NCI-H748 (cell line): ENCODE results near the gene LRBA.
"Not testable (repeated sequence)": the region's sequence is repeated elsewhere in the genome, so short reads cannot be mapped to it uniquely, and the experiment has no call there.

ENCODE experiments used
- DNase-seq: peaks from one replicate; lab custom pipeline; 2025; ENCODE audit not compliant: unreplicated experiment; lab: John Stamatoyannopoulos, UW

The LRBA gene

GRCh38 chr4:150390531-150390910, 624.6 kb downstream of the LRBA start:
- DNase-seq: no peak

GRCh38 chr4:150389896-150390530, 625.1 kb downstream of the LRBA start:
- DNase-seq: no peak

GRCh38 chr4:150387981-150388380, 627.1 kb downstream of the LRBA start:
- no peak for DNase-seq

GRCh38 chr4:150386415-150386814, 628.7 kb downstream of the LRBA start:
- DNase-seq: not testable (repeated sequence)

- DNase-seq: no peak
Observed at GRCh38 chr4:150385606-150386005, 629.5 kb downstream of the LRBA start.

- no peak for DNase-seq
Observed at GRCh38 chr4:150384249-150384648, 630.8 kb downstream of the LRBA start.

GRCh38 chr4:150382028-150382427, 633.1 kb downstream of the LRBA start:
- DNase-seq: no peak

- no peak for DNase-seq
Observed at GRCh38 chr4:150381609-150382008, 633.5 kb downstream of the LRBA start.

GRCh38 chr4:150381036-150381435, 634.0 kb downstream of the LRBA start:
- no peak for DNase-seq

GRCh38 chr4:150379454-150379853, 635.6 kb downstream of the LRBA start:
- DNase-seq: no peak

GRCh38 chr4:150375025-150375424, 640.1 kb downstream of the LRBA start:
- no peak for DNase-seq

- no peak for DNase-seq
Observed at GRCh38 chr4:150371869-150372268, 643.2 kb downstream of the LRBA start.

GRCh38 chr4:150369434-150370380, 645.4 kb downstream of the LRBA start:
- DNase-seq: no peak

- peak; percentile 70 for DNase-seq
Observed at GRCh38 chr4:150368667-150369066, 646.4 kb downstream of the LRBA start.

- peak; percentile 76 for DNase-seq
Observed at GRCh38 chr4:150367326-150367725, 647.8 kb downstream of the LRBA start.

GRCh38 chr4:150366487-150366999, 648.5 kb downstream of the LRBA start:
- DNase-seq: peak; percentile 90

GRCh38 chr4:150363721-150364688, 651.1 kb downstream of the LRBA start:
- DNase-seq: peak; percentile 14

- DNase-seq: no peak
Observed at GRCh38 chr4:150358691-150359090, 656.4 kb downstream of the LRBA start.

- DNase-seq: no peak
Observed at GRCh38 chr4:150357829-150358228, 657.3 kb downstream of the LRBA start.

- DNase-seq: no peak
Observed at GRCh38 chr4:150355858-150356455, 659.1 kb downstream of the LRBA start.
